IgD-negative memory B cell (primary cell): ENCODE measurements around the gene GJA8. TPM values are rescaled to one million over a fixed set of nuclear protein-coding genes. Genes with fewer than 3 reads are reported as not detected.
"Not testable (repeated sequence)": the region's sequence is repeated elsewhere in the genome, so short reads cannot be mapped to it uniquely, and the experiment has no call there.

Experiments used
- H3K27ac Mint-ChIP-seq, 3 donors: one replicate each; pipeline ENCODE4 v1.8.0; 2020 to 2022; ENCODE audit warnings: mild to moderate bottlenecking in 3 of 3, mixed read lengths in 3 of 3, moderate library complexity in 1 of 3
- H3K27me3 Mint-ChIP-seq: one replicate; pipeline ENCODE4 v1.8.0; 2021; ENCODE audit warnings: mixed read lengths
- H3K36me3 Mint-ChIP-seq: one replicate; pipeline ENCODE4 v1.8.0; 2020; ENCODE audit warnings: mild to moderate bottlenecking, mixed read lengths
- H3K4me1 Mint-ChIP-seq, 3 donors: one replicate each; pipeline ENCODE4 v1.8.0; 2020 to 2022; ENCODE audit warnings: mixed read lengths in 3 of 3, mild to moderate bottlenecking in 1 of 3
- H3K4me3 Mint-ChIP-seq, 4 donors: one replicate each; pipeline ENCODE4 v1.8.0; 2020 to 2022; ENCODE audit warnings: mild to moderate bottlenecking in 4 of 4, mixed read lengths in 4 of 4, moderate library complexity in 3 of 4
- H3K9me3 Mint-ChIP-seq, 3 donors: one replicate each; pipeline ENCODE4 v1.8.0; 2020 to 2021; ENCODE audit warnings: mixed read lengths in 3 of 3, mild to moderate bottlenecking in 1 of 3
- polyA plus RNA-seq: library from polyadenylated mRNA; unstranded; fragments of 300-500 nt; fragmentation: Illumina TruSeq; gene quantifications from one replicate; pipeline ENCODE4 v1.2.3, GENCODE V29; 2021

GJA8 gene
- polyA plus RNA-seq, 1 donor from 2014 or later: not detected

GRCh38 chr1:147904726-147905125, 2.1 kb downstream of the GJA8 start:
- Mint-ChIP-seq H3K4me1 (no peaks in the 10 kb centered on the region), H3K4me3 (no peak overlapping the region), H3K36me3 (no peaks in the 10 kb centered on the region), H3K27me3 (peaks cover 9% of the 10 kb centered on the region), H3K9me3 (peaks cover 0 to under 1% (median 0%) of the 10 kb centered on the region in 3 donors), H3K27ac (no peak overlapping the region)

- no peak overlapping the region for H3K4me3 Mint-ChIP-seq
- H3K27me3 Mint-ChIP-seq: peaks cover 9% of the 10 kb centered on the region
- H3K4me1 Mint-ChIP-seq: peaks cover 0 to 2% (median 0%) of the 10 kb centered on the region in 3 donors
- no peaks in the 10 kb centered on the region for H3K36me3 Mint-ChIP-seq
- peak overlapping the region in 1 of 3 donors; percentile 49 for H3K27ac Mint-ChIP-seq
- no peaks in the 10 kb centered on the region for H3K9me3 Mint-ChIP-seq
Observed at GRCh38 chr1:147907786-147908509, 5.4 kb downstream of the GJA8 start.

- peaks cover 0 to 2% (median 0%) of the 10 kb centered on the region in 3 donors for H3K4me1 Mint-ChIP-seq
- no peak overlapping the region for H3K4me3 Mint-ChIP-seq
- H3K27me3 Mint-ChIP-seq: peaks cover 5% of the 10 kb centered on the region
- no peaks in the 10 kb centered on the region for H3K36me3 Mint-ChIP-seq
- H3K9me3 Mint-ChIP-seq: no peaks in the 10 kb centered on the region
- H3K27ac Mint-ChIP-seq: no peak overlapping the region
Observed at GRCh38 chr1:147912553-147912952, 10.0 kb downstream of the GJA8 start.

- Mint-ChIP-seq H3K4me1 (peaks cover 0 to 2% (median 0%) of the 10 kb centered on the region in 3 donors), H3K9me3 (no peaks in the 10 kb centered on the region), H3K27ac (no peak overlapping the region), H3K4me3 (no peak overlapping the region), H3K36me3 (no peaks in the 10 kb centered on the region), H3K27me3 (peaks cover 5% of the 10 kb centered on the region)
Observed at GRCh38 chr1:147913362-147913942, 10.9 kb downstream of the GJA8 start.

- H3K27me3 Mint-ChIP-seq: peaks cover 6% of the 10 kb centered on the region
- no peaks in the 10 kb centered on the region for H3K9me3 Mint-ChIP-seq
- H3K27ac Mint-ChIP-seq: no peak overlapping the region
- H3K36me3 Mint-ChIP-seq: no peaks in the 10 kb centered on the region
- H3K4me3 Mint-ChIP-seq: no peak overlapping the region
- H3K4me1 Mint-ChIP-seq: no peaks in the 10 kb centered on the region
Observed at GRCh38 chr1:147919896-147920295, 17.3 kb downstream of the GJA8 start.

GRCh38 chr1:147924813-147925212, 22.2 kb downstream of the GJA8 start:
- no peaks in the 10 kb centered on the region for H3K27me3 Mint-ChIP-seq
- H3K27ac Mint-ChIP-seq: no peak overlapping the region
- peak overlapping the region in 1 of 4 donors; percentile 55 for H3K4me3 Mint-ChIP-seq
- H3K36me3 Mint-ChIP-seq: no peaks in the 10 kb centered on the region
- H3K4me1 Mint-ChIP-seq: peaks cover 0 to 2% (median 0%) of the 10 kb centered on the region in 3 donors
- no peaks in the 10 kb centered on the region for H3K9me3 Mint-ChIP-seq

GRCh38 chr1:147927215-147927614, 24.6 kb downstream of the GJA8 start:
- not testable (repeated sequence) for H3K36me3 Mint-ChIP-seq, H3K27ac Mint-ChIP-seq, H3K9me3 Mint-ChIP-seq, H3K27me3 Mint-ChIP-seq, H3K4me3 Mint-ChIP-seq
- H3K4me1 Mint-ChIP-seq: peaks cover 9 to 19% (median 14%) of the 10 kb centered on the region in 3 donors

DNA sequence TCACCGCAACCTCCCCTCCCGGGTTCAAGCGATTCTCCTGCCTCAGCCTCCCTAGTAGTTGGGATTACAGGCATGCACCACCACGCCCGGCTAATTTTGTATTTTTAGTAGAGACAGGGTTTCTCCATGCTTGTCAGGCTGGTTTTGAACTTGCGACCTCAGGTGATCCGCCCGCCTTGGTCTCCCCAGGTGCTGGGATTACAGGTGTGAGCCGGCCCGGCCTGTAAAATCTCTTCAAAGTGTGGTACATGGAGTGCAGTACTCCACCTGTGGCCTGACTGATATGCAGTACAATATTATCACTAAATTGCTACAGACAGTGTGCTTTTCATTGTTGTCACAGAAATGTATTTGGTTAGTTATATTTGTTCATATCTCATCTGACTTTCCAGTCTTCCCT, 25.1 kb downstream of the GJA8 start:
- peak overlapping the region in 1 of 3 donors; percentile 90 for H3K27ac Mint-ChIP-seq
- not testable (repeated sequence) for H3K4me3 Mint-ChIP-seq

DNA sequence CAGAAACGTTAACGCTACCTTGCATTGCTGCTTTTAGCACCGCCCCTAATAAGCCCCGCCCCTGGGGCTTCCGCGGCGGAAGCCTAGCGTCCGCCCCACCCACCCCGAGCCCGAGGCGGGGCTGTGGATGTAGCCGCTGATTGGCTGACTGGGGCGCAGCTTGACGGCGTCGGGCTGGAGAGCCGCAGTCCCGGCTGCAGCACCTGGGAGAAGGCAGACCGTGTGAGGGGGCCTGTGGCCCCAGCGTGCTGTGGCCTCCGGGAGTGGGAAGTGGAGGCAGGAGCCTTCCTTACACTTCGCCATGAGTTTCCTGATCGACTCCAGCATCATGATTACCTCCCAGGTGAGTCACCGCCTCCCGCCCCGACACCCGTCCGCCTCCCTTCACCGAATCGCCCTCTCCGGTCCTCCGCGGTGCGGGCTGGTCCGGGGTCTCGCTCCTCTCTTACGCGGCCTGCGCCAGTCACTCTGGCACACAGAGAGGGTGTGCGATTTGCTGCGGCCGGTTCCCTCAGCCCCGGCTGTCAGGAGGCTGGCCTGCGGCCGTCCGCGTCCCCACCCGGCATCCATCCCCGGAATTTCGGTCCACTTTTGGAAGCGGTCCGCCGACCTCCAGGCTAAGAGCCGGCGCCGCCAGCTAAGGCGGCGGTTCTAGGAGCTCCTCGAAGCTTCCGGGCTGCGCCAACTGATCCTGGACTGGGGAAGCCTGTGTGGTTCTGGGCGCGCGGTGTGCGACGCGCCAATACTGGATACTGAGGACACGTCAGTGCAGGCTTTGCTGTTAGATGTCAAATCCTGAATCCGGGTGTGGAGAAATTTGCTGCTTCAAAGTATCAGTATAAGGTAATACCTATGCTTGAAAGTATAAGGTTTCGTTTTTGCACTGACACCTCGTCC, 25.9 kb downstream of the GJA8 start, which contains the start of gene GPR89B:
GPR89B (plus strand) TSS at position 185 of the 897 bp plus-strand sequence; CDS start at position 302, 117 bp downstream.
- not testable (repeated sequence) for H3K9me3 Mint-ChIP-seq, H3K27me3 Mint-ChIP-seq, H3K36me3 Mint-ChIP-seq
- Mint-ChIP-seq H3K4me1 (peaks cover 10 to 21% (median 14%) of the 10 kb centered on the region in 3 donors), H3K4me3 (peak within 1 kb of the TSS; percentile 87 to 92 (median 90)), H3K27ac (peak within 1 kb of the TSS in 2 of 3 donors; percentile 63 to 90)

More for the DNA sequence above, 25.1 kb downstream of the GJA8 start:
- H3K27me3 Mint-ChIP-seq, H3K9me3 Mint-ChIP-seq, H3K36me3 Mint-ChIP-seq: not testable (repeated sequence)
- peaks cover 10 to 21% (median 14%) of the 10 kb centered on the region in 3 donors for H3K4me1 Mint-ChIP-seq

GRCh38 chr1:147931137-147931536, 28.5 kb downstream of the GJA8 start:
- Mint-ChIP-seq H3K4me1 (peaks cover 12 to 21% (median 14%) of the 10 kb centered on the region in 3 donors), H3K4me3 (peak overlapping the region in 2 of 4 donors; percentile 49 to 52), H3K27ac (peak overlapping the region in 1 of 3 donors; percentile 4)
- not testable (repeated sequence) for H3K36me3 Mint-ChIP-seq, H3K9me3 Mint-ChIP-seq, H3K27me3 Mint-ChIP-seq

DNA sequence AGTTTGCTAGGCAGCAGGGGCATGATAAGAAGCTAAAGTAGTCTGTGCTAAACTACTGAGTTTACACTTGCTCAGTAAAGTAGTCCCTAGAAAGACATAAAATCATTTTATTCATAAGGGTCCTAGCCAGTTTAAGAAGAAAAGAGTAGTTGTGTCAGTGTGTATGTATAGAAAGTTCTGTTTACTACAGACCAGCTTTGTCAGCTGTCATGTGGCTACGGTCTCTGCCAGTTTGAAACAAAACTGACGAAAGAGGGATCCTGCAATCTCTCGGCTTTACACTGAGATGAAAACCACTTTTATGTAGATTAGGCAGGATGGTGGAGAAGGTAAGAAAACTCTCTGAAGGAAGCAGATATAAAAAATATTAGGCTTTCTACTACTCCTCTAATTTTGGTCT, 32.7 kb downstream of the GJA8 start:
- H3K27me3 Mint-ChIP-seq, H3K4me3 Mint-ChIP-seq, H3K27ac Mint-ChIP-seq, H3K36me3 Mint-ChIP-seq, H3K9me3 Mint-ChIP-seq: not testable (repeated sequence)
- H3K4me1 Mint-ChIP-seq: peaks cover 10 to 18% (median 11%) of the 10 kb centered on the region in 3 donors

DNA sequence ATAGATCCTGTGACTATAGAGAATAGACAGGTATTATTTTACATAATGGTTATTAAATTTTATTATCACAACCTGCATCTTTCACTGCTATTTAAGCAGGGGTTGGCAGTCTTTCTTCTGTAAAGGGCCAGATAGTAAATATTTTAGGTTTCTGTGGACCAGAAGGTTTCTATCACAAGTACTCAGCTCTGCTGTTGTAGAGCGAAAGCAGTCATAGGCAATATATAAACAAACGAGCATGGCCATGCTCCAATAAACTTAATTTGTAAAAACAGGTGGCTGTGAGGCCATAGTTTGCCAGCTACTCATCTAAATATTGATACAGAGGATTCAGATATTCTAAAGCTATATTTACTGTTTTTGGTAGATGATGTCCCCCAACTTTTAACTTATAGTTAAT, 37.9 kb downstream of the GJA8 start:
- H3K27me3 Mint-ChIP-seq, H3K27ac Mint-ChIP-seq, H3K4me1 Mint-ChIP-seq, H3K9me3 Mint-ChIP-seq, H3K4me3 Mint-ChIP-seq, H3K36me3 Mint-ChIP-seq: not testable (repeated sequence)

- H3K9me3 Mint-ChIP-seq, H3K36me3 Mint-ChIP-seq, H3K4me3 Mint-ChIP-seq, H3K27ac Mint-ChIP-seq, H3K4me1 Mint-ChIP-seq, H3K27me3 Mint-ChIP-seq: not testable (repeated sequence)
Observed at GRCh38 chr1:147942563-147942962, 40.0 kb downstream of the GJA8 start.

- H3K4me3 Mint-ChIP-seq, H3K27me3 Mint-ChIP-seq, H3K36me3 Mint-ChIP-seq, H3K4me1 Mint-ChIP-seq, H3K27ac Mint-ChIP-seq, H3K9me3 Mint-ChIP-seq: not testable (repeated sequence)
Observed at GRCh38 chr1:147949517-147949916, 46.9 kb downstream of the GJA8 start.
